ENCODE results near the gene U2SURP.
"Not testable (repeated sequence)": the region's sequence is repeated elsewhere in the genome, so short reads cannot be mapped to it uniquely, and the experiment has no call there.

DNA sequence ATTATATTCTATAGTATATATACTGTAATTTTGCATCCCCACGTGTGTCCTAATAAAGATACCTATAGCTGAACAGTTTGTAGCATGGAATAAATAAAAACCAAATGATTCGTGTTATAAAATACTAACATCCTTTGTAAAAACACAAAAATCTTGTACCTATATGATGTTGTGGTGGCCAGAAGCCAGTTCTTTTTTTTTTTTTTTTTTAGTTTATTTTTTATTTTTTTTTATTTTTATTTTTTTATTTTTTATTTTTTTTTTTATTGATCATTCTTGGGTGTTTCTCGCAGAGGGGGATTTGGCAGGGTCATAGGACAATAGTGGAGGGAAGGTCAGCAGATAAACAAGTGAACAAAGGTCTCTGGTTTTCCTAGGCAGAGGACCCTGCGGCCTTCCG lies 44.7 kb downstream of the U2SURP start:
- not testable (repeated sequence) for TF ChIP-seq EZH2 (IDR thresholded peaks at IDR 0.05); POLR2AphosphoS5 (IDR thresholded peaks at IDR 0.05; ENCODE audit: borderline replicate concordance, low read depth, low read length)

All from SK-N-MC (cell line).